ENCODE measurements around the gene SDC1.

Gene SDC1

GRCh38 chr2:20213651-20214565, 11.0 kb downstream of the SDC1 start:
- no peak for DNase-seq (ENCODE audit: low read depth)

GRCh38 chr2:20212871-20213503, 11.9 kb downstream of the SDC1 start:
- no peak for DNase-seq (ENCODE audit: low read depth)

DNA sequence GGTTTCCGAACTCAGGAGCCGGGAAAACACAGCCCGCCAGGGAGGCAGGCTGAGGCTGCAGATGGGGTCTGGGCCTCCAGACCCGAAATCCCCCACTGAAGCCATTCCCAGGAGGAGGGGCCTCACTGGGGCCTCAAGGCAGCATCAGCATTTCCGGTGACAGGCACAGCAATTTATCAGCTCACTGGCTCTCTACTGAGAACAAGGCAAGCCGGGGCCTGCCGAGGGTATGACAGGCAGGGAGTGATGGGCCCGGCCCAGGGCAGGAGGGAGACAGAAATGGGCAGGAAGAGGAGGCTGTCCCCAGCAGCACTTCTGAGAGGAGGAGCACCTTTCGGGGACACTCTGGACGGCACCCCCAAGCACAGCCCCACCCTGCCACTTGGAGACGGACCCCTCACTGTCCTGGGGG, 12.5 kb downstream of the SDC1 start:
- peak; percentile 64 for DNase-seq (ENCODE audit: low read depth)

DNA sequence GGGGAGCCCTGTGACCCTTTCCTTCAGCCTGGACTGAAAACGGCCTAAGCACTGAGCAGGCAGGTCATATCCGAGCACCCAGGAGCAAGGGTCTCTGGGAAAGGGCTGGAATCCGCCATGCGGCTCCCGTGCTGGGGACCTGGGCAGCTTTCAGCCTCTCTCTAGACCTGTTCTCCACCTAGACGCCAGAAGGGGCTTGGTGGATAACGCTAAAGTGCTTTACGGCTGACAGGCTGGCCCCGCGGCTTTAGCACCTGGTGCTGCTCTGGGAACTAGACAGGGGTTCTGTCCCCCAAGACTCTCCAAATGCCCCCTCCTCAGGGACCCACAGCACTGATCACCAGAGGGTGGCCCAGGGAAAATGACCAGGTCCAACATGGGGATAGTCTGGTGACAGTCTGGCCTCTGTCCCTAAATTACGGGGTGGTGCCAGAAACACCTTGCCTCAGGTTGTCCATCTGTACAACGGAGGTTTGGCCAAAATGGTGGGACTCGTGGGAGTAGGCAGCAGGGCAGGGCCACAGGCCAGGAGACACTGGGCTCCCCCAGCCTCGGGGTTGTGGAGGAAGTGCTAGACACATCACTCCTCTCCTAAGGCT, 13.0 kb downstream of the SDC1 start:
- no peak for DNase-seq (ENCODE audit: low read depth)

DNA sequence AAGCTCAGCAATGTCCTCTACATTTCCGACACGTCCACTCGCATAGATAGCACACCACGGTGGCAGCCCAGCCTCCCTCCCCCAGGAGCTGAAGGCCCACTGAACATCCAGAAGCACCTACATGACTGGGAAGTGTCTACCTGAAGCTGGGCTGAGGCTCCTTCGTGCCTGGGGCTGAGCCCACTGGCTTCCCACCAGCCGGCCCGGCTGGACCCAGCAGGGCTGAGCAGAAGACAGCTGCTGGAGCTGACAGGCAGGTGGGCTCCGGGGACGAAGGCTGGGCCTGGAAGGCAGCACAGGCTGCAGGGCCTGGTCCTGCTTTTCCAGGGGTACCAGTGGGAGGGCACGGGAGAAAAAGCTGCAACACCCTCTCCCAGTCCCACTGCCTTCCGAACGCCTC, 13.5 kb downstream of the SDC1 start:
- no peak for DNase-seq (ENCODE audit: low read depth)

DNA sequence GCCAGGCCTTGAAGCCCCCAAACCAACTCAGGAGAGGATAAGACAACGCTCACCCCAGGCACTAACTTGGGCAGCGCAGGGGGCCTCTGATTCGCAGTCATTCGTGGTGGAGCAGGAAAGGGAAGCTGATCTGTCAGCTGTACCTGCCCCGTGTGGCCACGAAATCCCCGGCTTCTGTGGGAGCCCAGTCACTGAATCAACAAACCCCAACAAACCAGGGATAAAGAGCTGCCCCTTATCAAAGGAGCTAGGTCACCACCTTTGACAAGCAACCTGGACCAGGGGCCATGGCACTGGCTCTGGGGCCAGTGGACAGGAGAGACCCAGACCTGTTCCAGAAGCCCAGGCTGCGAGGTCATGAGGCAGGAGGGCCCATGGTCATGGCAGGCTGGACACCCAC, 14.5 kb downstream of the SDC1 start:
- no peak for DNase-seq (ENCODE audit: low read depth)

DNA sequence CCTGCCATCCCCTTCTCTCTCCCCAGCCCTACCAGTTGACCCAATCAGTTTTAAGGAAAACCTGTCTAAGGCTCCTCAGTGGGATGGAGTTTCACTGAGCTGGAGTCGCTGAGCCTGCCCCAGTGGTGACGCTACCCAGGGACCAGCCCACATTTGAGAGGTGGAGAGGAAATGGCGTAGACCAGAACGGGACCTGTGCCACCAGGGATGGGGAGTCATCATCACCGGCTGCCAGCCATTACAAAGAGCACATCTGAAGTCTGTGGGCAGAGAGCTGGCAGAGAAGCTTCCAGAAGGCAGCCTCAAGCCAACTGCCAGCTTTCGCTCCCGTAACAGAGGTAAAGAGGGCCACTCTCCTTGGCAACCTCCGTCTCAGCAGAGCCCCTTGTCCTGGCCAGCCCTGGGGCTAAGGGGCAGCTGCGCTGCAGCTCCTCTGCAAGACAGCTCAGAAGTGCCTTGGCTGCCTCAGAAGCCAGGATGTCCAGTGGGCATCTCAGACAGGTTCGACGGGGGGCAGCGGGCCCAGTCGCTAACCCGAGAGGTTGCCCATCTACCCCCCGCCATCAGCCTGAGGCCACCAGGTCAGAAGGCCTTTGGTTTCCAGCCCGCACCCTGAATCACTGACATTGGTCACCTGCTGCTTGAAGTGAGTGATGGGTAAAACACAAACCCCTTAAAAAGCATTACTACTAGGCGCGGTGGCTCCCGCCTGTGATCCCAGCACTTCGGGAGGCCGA, 15.4 kb downstream of the SDC1 start:
- no peak for DNase-seq (ENCODE audit: low read depth)

DNA sequence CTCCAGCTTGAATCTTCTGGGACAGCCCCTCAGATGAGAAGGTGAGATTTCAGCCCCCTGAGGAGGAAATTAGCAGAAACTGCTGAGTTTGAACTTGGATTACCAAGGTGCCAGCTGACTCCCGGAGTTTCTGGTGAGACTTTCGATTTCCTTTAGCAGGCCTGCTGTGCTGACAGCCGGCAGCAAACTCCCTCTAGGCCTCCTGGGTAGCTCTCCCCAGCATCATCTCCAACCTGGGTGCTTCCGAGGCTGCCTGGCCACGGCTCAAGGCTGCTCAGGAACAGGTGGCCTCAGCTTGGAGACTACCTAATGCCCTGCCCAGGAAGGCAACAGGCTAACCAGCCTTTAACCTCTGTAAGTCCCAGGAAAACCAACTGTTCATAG, 16.5 kb downstream of the SDC1 start:
- peak; percentile 41 for DNase-seq (ENCODE audit: low read depth)

DNA sequence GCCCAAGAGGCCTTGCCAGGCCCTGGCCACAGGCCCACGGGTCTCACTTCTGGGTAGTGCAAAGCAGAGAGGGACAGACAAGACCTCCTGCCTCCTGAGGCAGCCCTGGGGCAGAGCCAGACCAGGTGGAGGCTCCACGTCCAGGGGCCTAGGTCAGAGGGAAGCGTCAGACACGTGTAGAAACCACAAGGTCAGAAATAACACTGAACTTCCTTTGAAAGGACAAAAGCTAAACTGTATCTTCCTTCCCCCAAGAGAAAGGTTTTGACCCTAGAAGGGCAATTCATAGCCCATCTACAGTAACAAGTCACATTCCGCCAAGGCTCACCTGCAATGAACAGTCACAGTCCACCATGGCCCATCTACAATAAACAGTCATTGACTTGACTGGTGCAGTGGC, 17.9 kb downstream of the SDC1 start:
- DNase-seq (ENCODE audit: low read depth): no peak

- no peak for DNase-seq (ENCODE audit: low read depth)
Observed at GRCh38 chr2:20205915-20206524, 18.9 kb downstream of the SDC1 start.

DNA sequence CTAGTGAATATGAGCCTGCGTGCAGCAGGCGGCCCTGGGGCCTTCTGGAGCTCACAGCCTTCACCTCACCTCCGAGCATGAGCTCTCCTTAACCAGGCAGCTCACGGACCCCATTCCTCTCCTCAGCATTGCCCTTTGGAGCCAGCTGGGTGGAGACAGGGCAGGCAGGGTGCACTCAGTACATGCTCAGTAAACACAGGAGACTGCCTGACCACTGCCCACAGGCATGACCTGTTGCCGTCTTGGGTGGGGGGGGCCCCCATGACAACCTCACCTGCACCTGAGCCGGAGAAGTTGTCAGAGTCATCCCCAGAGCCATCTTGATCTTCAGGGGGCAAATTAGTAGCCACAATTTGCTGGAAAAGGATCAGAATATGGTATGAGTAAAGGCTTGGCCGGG, 19.9 kb downstream of the SDC1 start:
- DNase-seq (ENCODE audit: low read depth): no peak

DNA sequence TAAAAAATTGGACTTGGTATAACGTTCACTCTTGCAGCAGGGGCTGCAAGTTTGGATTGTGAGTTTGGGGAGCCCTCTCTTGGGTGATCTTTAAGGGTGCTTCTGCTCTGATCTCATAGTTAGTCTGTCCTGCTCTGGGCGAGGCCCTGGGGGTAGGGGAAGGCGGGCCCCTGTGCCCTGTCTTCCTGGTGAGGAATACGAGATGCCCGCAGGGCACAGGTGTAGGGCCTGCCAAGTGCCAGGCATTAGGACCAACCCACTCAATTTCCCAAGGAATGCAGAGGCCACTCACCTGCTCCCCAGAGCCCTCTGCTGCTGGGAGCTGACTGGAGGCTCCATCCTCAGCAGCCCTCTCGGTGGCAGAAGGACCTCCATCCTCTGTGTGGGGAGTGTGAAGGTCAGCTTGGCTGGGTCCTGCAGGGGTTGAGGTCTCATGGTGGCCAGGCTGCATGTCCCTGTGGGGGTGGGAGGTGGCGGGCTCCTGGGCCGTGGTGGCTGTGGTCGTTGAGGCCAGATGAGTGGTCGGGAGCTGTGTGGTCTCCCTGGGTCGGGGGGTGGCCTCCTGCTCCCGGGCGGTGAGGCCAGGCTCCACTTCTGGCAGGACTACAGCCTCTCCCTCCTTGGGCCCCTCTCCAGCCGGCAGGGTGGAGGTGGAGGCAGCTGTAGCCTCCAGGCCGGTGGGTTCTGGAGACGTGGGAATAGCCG, 21.3 kb downstream of the SDC1 start:
- DNase-seq (ENCODE audit: low read depth): no peak

DNA sequence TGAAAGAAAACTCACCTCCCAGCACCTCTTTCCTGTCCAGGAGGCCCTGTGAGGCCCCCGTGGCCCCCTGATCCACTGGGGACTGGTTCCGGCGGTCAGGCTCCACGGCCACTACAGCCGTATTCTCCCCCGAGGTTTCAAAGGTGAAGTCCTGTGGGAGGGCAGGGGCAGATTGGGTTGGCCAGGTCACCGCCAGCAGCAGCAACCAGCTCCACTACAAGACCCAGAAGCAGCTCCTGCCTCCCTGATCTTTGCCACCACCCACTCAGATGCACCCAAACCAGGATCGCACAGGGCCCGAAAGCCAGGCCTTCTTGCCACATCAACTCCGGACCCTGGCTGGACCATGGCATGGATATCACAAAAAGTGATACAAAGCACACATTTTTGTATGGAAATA, 21.9 kb downstream of the SDC1 start:
- DNase-seq (ENCODE audit: low read depth): no peak

- DNase-seq (ENCODE audit: low read depth): no peak
Observed at GRCh38 chr2:20201671-20202070, 23.3 kb downstream of the SDC1 start.

DNA sequence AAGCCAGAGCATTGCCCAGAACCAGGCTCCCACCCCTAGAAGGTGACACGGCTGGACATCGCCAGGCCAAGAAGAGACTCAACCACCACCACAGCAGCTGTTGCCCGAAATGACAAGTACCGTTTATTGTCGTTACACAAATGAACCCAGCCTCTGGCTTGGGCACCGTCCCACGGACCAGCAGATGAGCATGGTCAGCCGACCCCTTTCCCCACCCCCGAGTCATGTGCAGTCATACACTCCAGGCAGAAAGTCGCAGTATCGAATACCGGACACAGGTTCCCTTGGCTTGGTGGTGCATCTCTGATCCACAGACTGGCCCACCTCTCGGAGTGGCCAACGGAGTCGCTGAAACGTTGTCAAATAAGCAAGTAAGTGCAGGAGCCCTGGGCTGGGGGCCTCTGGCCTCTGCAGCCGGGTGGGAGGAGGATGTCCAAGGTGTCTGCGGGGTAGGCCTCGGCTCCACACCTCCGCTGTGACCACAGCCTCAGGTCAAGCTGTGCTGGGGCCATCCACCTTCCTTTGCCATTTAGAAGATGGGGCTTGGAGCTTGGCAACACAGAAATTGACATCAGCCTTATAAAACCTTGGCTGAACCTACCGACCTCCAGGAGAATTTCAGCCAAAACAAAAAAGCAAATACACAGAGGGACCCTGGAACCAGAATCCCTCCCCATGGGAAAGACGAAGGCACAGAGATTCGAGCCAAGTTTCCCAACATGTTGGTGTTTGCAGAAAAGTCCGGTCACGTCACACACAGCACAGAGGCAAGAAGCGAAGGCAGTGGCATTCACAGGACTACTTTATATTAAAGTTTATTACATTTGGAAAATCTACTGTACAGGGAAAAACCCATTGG, 24.0 kb downstream of the SDC1 start:
- no peak for DNase-seq (ENCODE audit: low read depth)

DNA sequence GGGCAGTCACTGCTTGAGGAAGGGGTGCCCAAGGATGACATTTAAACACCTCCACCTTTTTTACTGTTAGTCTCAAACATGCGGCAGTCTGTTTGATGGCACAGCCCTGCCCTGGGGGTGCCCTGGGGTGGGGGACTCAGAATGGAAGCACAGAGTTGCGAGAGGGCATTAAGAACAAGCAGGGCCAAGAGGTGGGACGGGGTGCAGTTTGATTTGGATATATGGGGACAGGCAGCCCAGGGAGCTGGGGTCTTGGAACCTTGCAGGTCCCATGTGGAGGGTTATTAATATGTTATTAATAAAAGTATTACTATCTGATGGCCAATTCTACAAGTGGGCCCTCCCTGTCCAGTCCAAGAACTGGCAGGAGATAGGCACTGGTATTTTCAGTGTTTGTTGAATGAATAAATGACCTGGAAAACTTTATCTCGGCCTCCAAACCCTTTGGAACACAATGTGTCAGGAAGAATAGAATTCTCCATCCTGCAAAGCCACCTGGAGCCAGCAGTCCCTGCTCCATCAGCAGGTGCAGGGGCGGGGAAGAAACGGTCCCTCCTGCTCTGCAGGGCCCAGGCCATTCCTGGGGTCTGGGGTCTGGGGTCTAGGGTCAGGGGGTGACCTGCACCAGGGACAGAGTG, 25.2 kb downstream of the SDC1 start:
- no peak for DNase-seq (ENCODE audit: low read depth)

DNA sequence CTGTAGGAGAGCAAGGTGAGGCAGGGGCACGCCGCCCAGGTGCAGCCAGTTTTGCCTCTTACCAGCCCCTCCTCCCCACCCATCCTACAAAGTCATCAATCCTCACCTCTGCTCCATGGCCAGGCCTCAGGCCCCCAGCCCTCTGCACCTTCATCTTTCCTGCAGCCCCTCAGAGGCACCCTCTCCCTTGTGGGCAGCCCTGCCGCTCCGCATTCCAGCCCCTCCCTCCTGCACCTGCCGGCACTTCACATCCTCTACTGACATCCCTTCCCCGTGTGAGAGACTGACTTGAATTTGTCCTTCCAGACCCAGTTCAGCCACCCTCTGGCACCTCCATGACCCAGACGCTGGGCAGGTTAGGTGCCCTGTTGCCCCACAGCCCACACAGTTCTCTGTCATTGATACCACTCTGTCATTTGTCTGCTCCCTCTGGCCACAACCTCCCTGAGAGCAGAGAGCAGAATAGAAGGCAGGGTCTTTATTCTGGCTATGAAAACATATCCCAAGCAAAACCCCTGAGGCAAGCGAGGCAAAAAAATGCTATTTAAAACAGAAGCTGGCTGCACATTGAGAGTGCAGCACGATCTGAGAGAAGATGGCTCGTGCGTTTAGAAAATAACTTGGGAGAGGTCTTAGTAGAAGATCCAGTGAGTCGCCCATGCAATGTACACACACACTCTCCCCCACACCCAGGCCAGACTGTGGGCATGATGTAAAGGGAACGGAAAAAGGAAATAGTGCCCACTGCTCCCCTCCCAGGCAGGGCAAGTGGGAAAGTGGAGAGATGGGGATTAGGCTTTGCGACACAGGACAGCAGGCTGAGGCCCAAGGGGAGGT, 25.9 kb downstream of the SDC1 start:
- no peak for DNase-seq (ENCODE audit: low read depth)

DNA sequence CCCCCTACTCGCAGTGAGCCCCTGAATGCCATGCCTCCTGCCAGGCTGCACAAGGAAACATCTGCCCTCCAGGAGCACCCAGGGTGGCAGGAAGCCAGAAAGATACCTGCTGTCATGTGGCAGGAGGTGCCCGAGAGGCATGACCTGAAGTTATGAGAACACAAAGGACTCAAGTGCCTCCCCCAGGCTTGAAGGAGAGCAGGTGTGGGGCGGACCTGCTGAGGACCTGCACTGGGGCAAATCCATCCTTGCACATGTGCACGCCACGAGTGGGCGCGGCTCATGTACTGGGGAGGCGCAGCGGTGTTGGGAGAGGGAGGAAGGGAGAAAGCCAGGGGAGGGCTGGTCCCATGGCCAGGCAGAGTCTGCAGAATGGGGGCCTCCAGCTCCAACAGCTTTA, 26.9 kb downstream of the SDC1 start:
- DNase-seq (ENCODE audit: low read depth): no peak

DNA sequence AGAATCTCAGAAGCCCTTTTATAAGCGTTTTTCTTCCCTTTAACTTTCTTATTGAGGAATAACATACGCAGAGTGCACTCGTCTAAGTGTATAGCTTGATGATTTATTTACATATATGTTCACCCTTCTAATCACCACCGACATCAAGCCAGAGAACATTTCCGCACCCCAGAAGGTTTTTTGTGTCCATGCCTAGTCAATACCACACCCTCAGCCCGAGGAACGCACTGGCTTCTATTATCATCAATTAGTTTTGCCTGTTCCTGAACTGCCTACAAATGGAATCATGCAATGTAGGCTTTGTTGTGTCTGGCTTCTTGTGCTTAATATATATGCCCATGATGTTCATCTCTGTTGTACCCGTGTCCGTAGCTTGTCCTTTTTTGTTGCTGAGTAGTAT, 27.7 kb downstream of the SDC1 start:
- DNase-seq (ENCODE audit: low read depth): no peak

Measured in amniotic epithelial cell (primary cell).